SK-N-SH (cell line): Measurements from ENCODE around the gene GPC2.

Experiments
- GABPA ChIP-seq: IDR thresholded peaks from 2 replicates; pipeline ENCODE4 v1.4.0; 2012; ENCODE audit warnings: low read depth, mild to moderate bottlenecking
- RAD21 ChIP-seq: IDR thresholded peaks from 2 replicates; pipeline ENCODE4 v1.6.1; 2012; ENCODE audit warnings: mild to moderate bottlenecking, low read length
- YY1 ChIP-seq: IDR thresholded peaks from 2 replicates; pipeline ENCODE4 v1.4.0; 2012; ENCODE audit warnings: low read depth, mild to moderate bottlenecking
- TF ChIP-seq, protein P1 (sequence below): fragments of 200-600 bp; sonication (generic); IDR thresholded peaks from 2 replicates; pipeline ENCODE4 v1.6.1; 2017; ENCODE audit warnings: antibody characterized with exemption, mild to moderate bottlenecking, moderate library complexity

DNA sequence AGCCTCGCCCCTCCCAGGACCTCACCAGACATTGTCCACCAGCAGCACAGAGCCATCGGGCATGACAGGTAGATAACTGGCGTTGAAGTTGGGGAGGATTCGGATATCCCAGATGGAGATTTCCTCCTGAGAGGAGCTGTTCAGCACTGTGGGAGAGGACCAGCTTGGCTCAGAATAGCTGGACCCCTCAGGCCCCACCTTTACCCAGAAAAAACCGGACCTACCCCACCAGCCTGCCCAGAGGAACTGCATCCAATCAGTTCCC, 20.2 kb downstream of the GPC2 start:
- TF ChIP-seq RAD21 (no peak), YY1 (no peak), GABPA (no peak)
- TF ChIP-seq, protein P1, sequence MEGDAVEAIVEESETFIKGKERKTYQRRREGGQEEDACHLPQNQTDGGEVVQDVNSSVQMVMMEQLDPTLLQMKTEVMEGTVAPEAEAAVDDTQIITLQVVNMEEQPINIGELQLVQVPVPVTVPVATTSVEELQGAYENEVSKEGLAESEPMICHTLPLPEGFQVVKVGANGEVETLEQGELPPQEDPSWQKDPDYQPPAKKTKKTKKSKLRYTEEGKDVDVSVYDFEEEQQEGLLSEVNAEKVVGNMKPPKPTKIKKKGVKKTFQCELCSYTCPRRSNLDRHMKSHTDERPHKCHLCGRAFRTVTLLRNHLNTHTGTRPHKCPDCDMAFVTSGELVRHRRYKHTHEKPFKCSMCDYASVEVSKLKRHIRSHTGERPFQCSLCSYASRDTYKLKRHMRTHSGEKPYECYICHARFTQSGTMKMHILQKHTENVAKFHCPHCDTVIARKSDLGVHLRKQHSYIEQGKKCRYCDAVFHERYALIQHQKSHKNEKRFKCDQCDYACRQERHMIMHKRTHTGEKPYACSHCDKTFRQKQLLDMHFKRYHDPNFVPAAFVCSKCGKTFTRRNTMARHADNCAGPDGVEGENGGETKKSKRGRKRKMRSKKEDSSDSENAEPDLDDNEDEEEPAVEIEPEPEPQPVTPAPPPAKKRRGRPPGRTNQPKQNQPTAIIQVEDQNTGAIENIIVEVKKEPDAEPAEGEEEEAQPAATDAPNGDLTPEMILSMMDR: no peak
